NCI-H524 (cell line): ENCODE measurements around the gene INTS11.

Experiments used
- DNase-seq, 2 experiments: peaks; one replicate each; lab custom pipeline; 2025; lab: John Stamatoyannopoulos, UW

The INTS11 gene

GRCh38 chr1:1285102-1285571, 39.3 kb downstream of the INTS11 start:
- DNase-seq, result no peak

- DNase-seq, result no peak
Measured at GRCh38 chr1:1284221-1285101, 40.0 kb downstream of the INTS11 start.

GRCh38 chr1:1283821-1284220, 40.6 kb downstream of the INTS11 start:
- no peak for DNase-seq

- no peak for DNase-seq
Measured at GRCh38 chr1:1282998-1283397, 41.5 kb downstream of the INTS11 start.

- DNase-seq, result no peak
Measured at GRCh38 chr1:1281533-1282321, 42.7 kb downstream of the INTS11 start.

GRCh38 chr1:1280782-1281481, 43.5 kb downstream of the INTS11 start:
- no peak for DNase-seq

GRCh38 chr1:1279028-1279427, 45.4 kb downstream of the INTS11 start:
- DNase-seq, result no peak

GRCh38 chr1:1278620-1279019, 45.8 kb downstream of the INTS11 start:
- DNase-seq, result no peak

GRCh38 chr1:1275836-1276235, 48.6 kb downstream of the INTS11 start:
- DNase-seq, result no peak

GRCh38 chr1:1274931-1275431, 49.5 kb downstream of the INTS11 start:
- no peak for DNase-seq

GRCh38 chr1:1274299-1274930, 50.0 kb downstream of the INTS11 start:
- DNase-seq, result no peak

- DNase-seq, result peak; percentile 65 to 80
Measured at GRCh38 chr1:1273512-1274298, 50.8 kb downstream of the INTS11 start, which contains the start of gene UBE2J2. Gene UBE2J2, minus strand, starts transcription at chr1:1273854. Its CDS starts 5,862 bp downstream, at chr1:1267992.

- DNase-seq, result no peak
Measured at GRCh38 chr1:1273209-1273511, 51.3 kb downstream of the INTS11 start.

- no peak for DNase-seq
Measured at GRCh38 chr1:1272341-1273208, 51.9 kb downstream of the INTS11 start.

- DNase-seq, result no peak
Measured at GRCh38 chr1:1270813-1271212, 53.6 kb downstream of the INTS11 start.

- no peak for DNase-seq
Measured at GRCh38 chr1:1268284-1268682, 56.2 kb downstream of the INTS11 start.

GRCh38 chr1:1267488-1268283, 56.8 kb downstream of the INTS11 start:
- no peak for DNase-seq

GRCh38 chr1:1264868-1265272, 59.6 kb downstream of the INTS11 start:
- no peak for DNase-seq

GRCh38 chr1:1264026-1264425, 60.4 kb downstream of the INTS11 start:
- DNase-seq, result no peak
